AG09309 (cell line): ENCODE measurements around the gene SLC7A1.

ENCODE experiments used
- DNase-seq: peaks from one replicate; pipeline ENCODE4 v3.0.0-alpha.2; 2010; ENCODE audit warnings: low read depth
- H3K4me3 ChIP-seq: 2 replicates; pipeline ENCODE4 v1.5.1; 2011; ENCODE audit warnings: mild to moderate bottlenecking, low read depth, low read length, moderate library complexity; ENCODE audit not compliant: control insufficient read depth
- CTCF ChIP-seq: IDR thresholded peaks from 2 replicates; pipeline ENCODE4 v1.5.1; 2011; ENCODE audit warnings: mild to moderate bottlenecking, low read depth, low read length, inconsistent platforms; ENCODE audit not compliant: insufficient read depth, control insufficient read depth; ENCODE audit errors: missing control alignments

The SLC7A1 gene

DNA sequence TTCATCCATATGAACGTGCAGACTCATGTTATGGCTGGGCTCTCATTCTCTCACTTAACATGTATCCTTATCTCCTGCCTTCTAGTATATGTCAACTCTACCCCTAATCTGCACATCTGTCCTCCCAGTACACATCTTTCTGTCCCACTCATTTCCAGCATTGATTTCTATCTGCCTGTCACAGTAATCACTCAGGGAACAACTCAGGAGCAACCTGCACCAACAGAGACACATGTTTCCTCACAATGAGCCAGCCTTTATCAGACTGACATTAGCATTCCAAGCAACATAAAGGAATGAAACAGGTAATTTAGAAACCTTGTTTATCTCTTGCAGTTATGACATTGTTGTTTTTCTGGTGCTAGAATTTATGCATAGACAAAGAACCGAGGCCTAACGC is 17.6 kb upstream of the SLC7A1 start:
- no peak for TF ChIP-seq CTCF
- no peak overlapping the region for H3K4me3 ChIP-seq
- DNase-seq = no peak

DNA sequence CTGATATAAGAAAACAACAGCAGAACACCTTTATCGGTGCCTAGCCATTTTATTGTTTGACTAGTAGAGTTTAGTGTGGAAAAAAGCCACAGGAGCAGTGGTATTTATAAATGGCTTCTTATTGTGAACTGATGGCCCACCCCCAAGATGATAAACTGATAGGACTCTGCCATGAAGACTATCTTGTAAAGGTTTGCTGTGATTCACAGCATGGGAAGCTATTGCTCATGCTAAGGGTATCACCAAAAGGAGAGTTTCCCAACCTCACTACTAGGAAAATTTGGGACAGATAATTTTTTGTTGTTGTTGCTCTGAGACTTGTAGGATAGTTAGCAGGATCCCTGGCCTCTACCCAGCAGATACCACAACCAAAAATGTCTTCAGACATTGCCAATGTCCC is 12.0 kb upstream of the SLC7A1 start:
- H3K4me3 ChIP-seq = no peak overlapping the region
- TF ChIP-seq CTCF = no peak
- no peak for DNase-seq

DNA sequence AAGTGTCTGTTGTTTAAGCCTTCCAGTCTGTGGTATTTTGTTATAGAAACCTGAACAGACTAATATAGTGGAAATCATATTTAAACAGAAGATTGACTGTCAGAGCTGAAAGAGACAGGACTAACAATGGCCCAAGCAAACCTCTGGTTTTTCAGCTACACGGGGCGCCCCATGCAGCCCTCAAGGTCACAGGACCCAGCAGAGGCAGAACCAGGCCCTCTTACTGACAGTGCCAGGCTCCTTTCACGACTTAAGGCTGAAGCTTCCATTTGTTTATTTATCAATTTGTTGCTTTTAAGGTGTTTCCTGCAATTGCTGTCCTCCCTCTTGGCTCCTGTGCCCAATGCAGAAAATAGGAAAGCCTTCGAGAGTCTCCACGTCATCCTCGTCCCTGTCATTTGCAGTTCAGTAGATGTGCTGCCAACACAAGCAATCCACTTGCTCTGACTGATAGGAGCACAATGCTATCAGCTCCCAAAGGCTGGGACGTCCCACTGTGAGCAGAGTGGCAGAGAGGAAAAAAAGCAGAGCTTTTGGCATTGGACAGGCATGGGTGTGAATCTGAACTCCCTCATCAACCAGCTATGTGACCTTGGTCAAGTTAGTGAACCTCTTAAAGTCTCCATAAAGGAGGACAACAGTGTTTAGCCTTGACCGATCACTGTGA is 10.5 kb upstream of the SLC7A1 start:
- TF ChIP-seq CTCF = no peak
- no peak overlapping the region for H3K4me3 ChIP-seq
- DNase-seq = no peak

GRCh38 chr13:29598321-29598720 is 2.8 kb upstream of the SLC7A1 start:
- TF ChIP-seq CTCF = no peak
- H3K4me3 ChIP-seq = no peak overlapping the region
- no peak for DNase-seq

GRCh38 chr13:29597706-29598105 is 2.2 kb upstream of the SLC7A1 start:
- TF ChIP-seq CTCF = no peak
- H3K4me3 ChIP-seq = no peak overlapping the region
- DNase-seq = no peak

DNA sequence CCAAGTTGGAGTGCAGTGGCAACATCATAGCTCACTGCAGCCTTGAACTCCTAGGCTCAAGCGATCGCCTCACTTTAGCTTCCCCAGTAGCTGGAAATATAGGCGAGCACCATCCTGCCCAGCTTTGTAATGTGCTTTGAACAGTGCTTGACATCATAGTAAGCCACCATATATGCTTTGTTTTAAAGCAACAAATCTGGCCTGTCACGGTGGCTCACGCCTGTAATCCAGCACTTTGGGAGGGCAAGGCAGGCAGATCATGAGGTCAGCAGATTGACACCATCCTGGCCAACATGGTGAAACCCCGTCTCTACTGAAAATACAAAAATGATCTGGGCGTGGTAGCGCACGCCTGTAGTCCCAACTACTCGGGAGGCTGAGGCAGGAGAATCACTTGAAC is 1.8 kb upstream of the SLC7A1 start:
- DNase-seq = no peak
- TF ChIP-seq CTCF = no peak
- no peak overlapping the region for H3K4me3 ChIP-seq

DNA sequence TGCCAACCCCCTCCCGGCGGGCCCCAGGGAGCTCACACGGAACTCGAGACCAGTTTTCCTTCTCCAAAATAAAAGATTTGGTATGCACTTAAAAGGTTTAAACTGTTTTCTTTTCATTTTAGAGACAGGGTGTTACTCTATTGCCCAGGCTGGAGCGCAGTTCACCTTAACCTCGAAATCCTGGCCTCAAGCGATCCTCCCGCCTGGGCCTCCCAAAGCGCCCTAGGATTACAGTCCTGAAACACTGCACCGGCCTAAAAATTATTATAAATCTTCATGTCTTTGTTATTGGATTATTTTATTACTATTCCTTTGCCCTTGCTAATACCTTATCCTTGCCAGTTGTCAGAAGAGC is 553 bp upstream of the SLC7A1 start:
- no peak for TF ChIP-seq CTCF
- peak overlapping the region; percentile 44 for H3K4me3 ChIP-seq
- DNase-seq = no peak
